WI38 (cell line): Measurements from ENCODE around the gene SLC25A53.
A peak's percentile ranks its signal among the peaks of the same experiment; 100 is the strongest.
"Not testable (repeated sequence)": the region's sequence is repeated elsewhere in the genome, so short reads cannot be mapped to it uniquely, and the experiment has no call there.

ENCODE experiments used
- H3K4me3 ChIP-seq: 2 replicates; pipeline ENCODE4 v1.5.1; 2011; ENCODE audit warnings: low read depth, mild to moderate bottlenecking, control low read depth, low read length
- CTCF ChIP-seq: IDR thresholded peaks from 2 replicates; pipeline ENCODE4 v1.5.1; 2012; ENCODE audit warnings: low read depth, mild to moderate bottlenecking, control low read depth, low read length

The SLC25A53 gene

GRCh38 chrX:104126856-104127255 is 30.0 kb downstream of the SLC25A53 start:
- H3K4me3 ChIP-seq: no peak overlapping the region

DNA sequence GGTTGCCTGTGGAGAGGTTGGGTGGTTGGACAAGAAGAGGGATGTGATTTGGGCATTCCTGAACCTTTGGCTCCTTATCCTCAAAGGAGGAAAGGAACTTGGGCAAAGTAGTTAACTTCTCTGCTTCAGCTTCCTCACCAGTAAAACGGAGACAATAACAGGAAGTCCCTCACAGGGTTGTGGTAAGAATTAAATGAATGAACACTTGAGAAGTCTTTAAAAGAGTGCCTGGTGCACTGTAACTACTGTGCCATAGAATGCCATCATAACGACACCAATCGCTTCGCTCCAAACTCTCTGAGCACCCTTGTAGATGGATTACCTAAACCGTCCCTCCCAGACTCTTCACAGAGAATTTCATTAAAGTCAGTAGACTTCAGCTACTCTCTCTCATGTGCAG is 34.0 kb downstream of the SLC25A53 start:
- H3K4me3 ChIP-seq: no peak overlapping the region
- TF ChIP-seq CTCF: no peak

More at GRCh38 chrX:104126856-104127255, 30.0 kb downstream of the SLC25A53 start:
- no peak for TF ChIP-seq CTCF

GRCh38 chrX:104118765-104119164 is 38.0 kb downstream of the SLC25A53 start:
- no peak overlapping the region for H3K4me3 ChIP-seq
- TF ChIP-seq CTCF: no peak

DNA sequence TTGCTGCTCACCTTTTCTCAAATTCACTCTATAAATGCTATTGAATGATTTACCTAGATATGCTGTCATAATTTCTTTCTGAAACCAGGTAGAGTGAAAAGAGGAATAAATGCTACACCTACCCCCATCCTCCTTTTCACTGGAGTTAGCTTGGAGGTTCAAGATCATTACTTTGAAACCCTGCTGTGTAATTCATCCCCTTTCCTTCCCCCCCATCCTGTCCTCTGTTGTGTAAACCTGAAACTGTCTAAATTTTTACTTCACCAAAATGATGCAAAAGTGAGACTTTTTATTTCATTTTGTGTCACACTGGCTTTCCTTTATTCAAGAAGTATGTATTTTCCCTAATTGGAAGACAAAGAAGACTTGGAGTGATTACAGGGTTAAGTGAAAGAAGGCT is 39.0 kb downstream of the SLC25A53 start:
- no peak for TF ChIP-seq CTCF
- H3K4me3 ChIP-seq: no peak overlapping the region

- H3K4me3 ChIP-seq: peak overlapping the region; percentile 60
- peak; percentile 28; the same call in 1 of the 2 replicates for TF ChIP-seq CTCF
These were observed 43.4 kb downstream of the SLC25A53 start for GRCh38 chrX:104113222-104113965.

DNA sequence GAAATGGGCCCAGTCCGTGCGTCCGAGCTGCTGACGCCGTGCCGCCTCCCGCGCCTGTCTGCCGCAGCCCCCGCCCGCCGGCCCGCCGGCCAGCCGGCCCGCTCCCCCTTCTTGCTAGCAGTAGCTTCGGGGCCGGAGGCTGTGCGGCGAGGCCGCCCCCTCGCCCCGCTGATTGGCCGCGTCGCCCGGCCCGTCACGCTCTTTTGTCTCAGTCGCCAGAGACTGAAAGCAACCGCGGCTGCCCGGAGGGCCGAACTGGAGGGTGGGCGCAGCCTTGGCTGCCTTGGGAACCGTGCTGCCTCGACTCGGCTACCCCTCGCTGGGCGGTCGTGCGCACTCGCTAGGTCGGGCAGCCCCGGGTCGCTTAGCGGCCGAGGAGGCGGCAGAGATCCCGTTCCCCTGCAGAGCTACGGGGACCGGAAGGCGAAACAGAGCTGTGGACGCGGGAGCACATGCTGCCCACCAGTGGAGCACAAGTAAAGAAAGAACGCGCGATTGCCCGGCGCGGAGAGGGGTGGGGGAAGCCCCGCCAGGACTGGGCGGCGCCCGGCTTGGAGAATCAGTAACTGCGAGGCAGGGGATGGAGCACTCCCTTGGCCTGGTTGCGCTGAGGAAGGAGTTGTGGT is 44.4 kb downstream of the SLC25A53 start, which contains the start of gene ZCCHC18:
ZCCHC18 (plus strand) TSS at position 198 of the 626 bp plus-strand sequence. CDS start 1,589 bp downstream, outside the sequence.
- peak within 1 kb of the TSS; percentile 60 for H3K4me3 ChIP-seq
- TF ChIP-seq CTCF: no peak

DNA sequence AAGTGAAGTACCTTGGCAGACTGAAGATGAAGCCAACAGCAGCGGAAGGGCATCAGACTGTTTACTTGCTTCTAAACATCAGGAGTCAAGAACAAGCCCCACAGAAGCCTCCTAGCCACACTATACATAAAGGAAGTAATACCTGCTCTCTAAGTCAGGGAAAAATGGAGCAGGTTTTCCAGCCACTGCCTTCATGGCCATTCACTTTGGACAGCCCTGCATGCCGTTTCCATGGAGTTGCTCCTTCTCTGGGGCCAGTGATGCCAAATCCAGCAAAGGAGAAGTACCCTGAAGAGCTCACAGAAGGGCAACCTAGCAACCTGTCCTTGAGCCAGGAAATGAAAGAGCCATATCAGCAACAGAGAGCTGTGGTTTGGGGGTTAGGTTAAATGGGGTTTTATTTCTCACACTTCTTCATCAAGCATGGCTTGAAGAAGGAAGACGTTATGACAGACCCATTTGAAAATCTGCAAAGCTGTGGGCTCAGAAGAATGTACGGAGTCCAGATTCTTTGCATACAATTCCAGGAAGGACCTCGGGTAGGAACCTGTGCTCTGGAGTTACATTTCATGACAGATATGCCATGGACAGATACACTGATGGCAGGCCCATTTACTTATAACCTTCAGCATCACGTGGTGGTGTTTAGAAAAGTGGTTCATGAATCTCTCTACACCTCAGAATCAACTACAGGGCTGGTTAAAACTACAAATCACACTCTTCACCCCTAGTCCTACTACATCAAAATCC is 46.1 kb downstream of the SLC25A53 start:
- H3K4me3 ChIP-seq: not testable (repeated sequence)
